GM12878 (cell line): ENCODE measurements around the gene WWOX. TPM values are rescaled to one million over a fixed set of nuclear protein-coding genes. Genes with fewer than 3 reads are reported as not detected.
A peak's percentile ranks its signal among the peaks of the same experiment; 100 is the strongest.

ENCODE experiments used
- ATAC-seq: fragments of 200-7000 bp; cut with Tn5 transposase; 3 replicates; pipeline ENCODE4 v1.9.1; 2020; ENCODE audit warnings: mild to moderate bottlenecking, moderate library complexity
- BruUV-seq: library from RNA; stranded (reverse); fragments of 400-500 nt; replicated peaks from 2 replicates; lab custom pipeline; 2021; lab: Mats Ljungman, UMichigan
- CTCF ChIA-PET: fragments of 300-600 bp; sonication (Branson Sonifier 250); formaldehyde crosslinking; extraction: SDS; loops from one replicate; lab custom pipeline; 2021; ENCODE audit warnings: inconsistent platforms; lab: Yijun Ruan, JAX
- POLR2A ChIA-PET: fragments of 350-600 bp; formaldehyde crosslinking; extraction: SDS; loops from one replicate; lab custom pipeline; 2021; ENCODE audit warnings: inconsistent platforms; lab: Charles Lee
- RAD21 ChIA-PET: fragments of 300-600 bp; sonication (Branson Sonifier 250); formaldehyde crosslinking; loops from one replicate; lab custom pipeline; 2023; ENCODE audit warnings: antibody characterized with exemption; ENCODE audit not compliant: unreplicated experiment; lab: Charles Lee
- SMC1A ChIA-PET: fragments of 300-600 bp; sonication (Branson Sonifier 250); formaldehyde crosslinking; loops from one replicate; lab custom pipeline; 2023; ENCODE audit not compliant: unreplicated experiment, uncharacterized antibody; lab: Charles Lee
- DNase-seq: peaks from one replicate; pipeline ENCODE4 v3.0.0-alpha.2; 2011; ENCODE audit warnings: low read depth, low spot score
- FAIRE-seq: peaks from 3 replicates; lab custom pipeline; 2011; peaks lifted over from hg19 to GRCh38; lab: Jason Lieb, UNC
- H2AFZ ChIP-seq: 2 replicates; pipeline ENCODE4 v1.6.0; 2011; ENCODE audit warnings: low read depth, low read length, control low read depth; ENCODE audit not compliant: control insufficient read depth
- H3K27ac ChIP-seq: 2 replicates; pipeline ENCODE4 v1.5.1; 2011; ENCODE audit warnings: control low read depth; ENCODE audit not compliant: control insufficient read depth, insufficient read depth
- H3K27me3 ChIP-seq, 2 experiments: replicated peaks in 1 of 2; 2 replicates each; pipeline versions ENCODE4 v1.6.0 to v1.6.1; 2011; ENCODE audit warnings: low read length in 1 of 2; ENCODE audit not compliant: control insufficient read depth in 2 of 2, insufficient read depth in 2 of 2
- H3K36me3 ChIP-seq, 2 experiments: 2 replicates each; pipeline ENCODE4 v1.5.1; 2011; ENCODE audit warnings: low read length in 1 of 2; ENCODE audit not compliant: control insufficient read depth in 2 of 2, insufficient read depth in 2 of 2
- H3K4me1 ChIP-seq: 2 replicates; pipeline ENCODE4 v1.6.1; 2011; ENCODE audit warnings: mild to moderate bottlenecking, low read length, moderate library complexity, mixed read lengths; ENCODE audit not compliant: control insufficient read depth, insufficient read depth
- H3K4me2 ChIP-seq: 2 replicates; pipeline ENCODE4 v1.6.0; 2011; ENCODE audit warnings: control low read depth; ENCODE audit not compliant: control insufficient read depth, insufficient read depth
- H3K4me3 ChIP-seq: fragments of 200-600 bp; sonication (generic); 2 replicates; pipeline ENCODE4 v1.5.1; 2016
- H3K79me2 ChIP-seq: 2 replicates; pipeline ENCODE4 v1.6.0; 2011; ENCODE audit warnings: low read length; ENCODE audit not compliant: control insufficient read depth, insufficient read depth
- H3K9ac ChIP-seq: 2 replicates; pipeline ENCODE4 v1.8.0; 2011; ENCODE audit warnings: low read length, control low read depth, mixed read lengths; ENCODE audit not compliant: control insufficient read depth, insufficient read depth
- H3K9me3 ChIP-seq: replicated peaks from 3 replicates; pipeline ENCODE4 v1.5.1; 2011; ENCODE audit warnings: mild to moderate bottlenecking, low read length; ENCODE audit not compliant: control insufficient read depth, insufficient read depth
- H4K20me1 ChIP-seq: 2 replicates; pipeline ENCODE4 v1.6.0; 2011; ENCODE audit not compliant: control insufficient read depth, insufficient read depth
- CREM ChIP-seq: IDR thresholded peaks from 2 replicates; pipeline ENCODE4 v1.6.1; 2014; ENCODE audit warnings: antibody characterized with exemption, low read depth
- CTCF ChIP-seq, 3 experiments: IDR thresholded peaks in 2 of 3; conservative IDR thresholded peaks in 1 of 3; 2 replicates each; pipeline ENCODE4 v1.5.1; 2011; ENCODE audit warnings: low read depth in 3 of 3, low read length in 3 of 3, mild to moderate bottlenecking in 3 of 3, control low read depth in 2 of 3, moderate library complexity in 2 of 3, inconsistent platforms in 1 of 3, mixed read lengths in 1 of 3; ENCODE audit not compliant: control insufficient read depth in 2 of 3, insufficient read depth in 1 of 3; ENCODE audit errors: extremely low read depth in 1 of 3
- EGR1 ChIP-seq, 2 experiments: IDR thresholded peaks; 1 replicate in 1 of 2; 2 replicates in 1 of 2; pipeline ENCODE4 v1.6.1; 2011 to 2012; ENCODE audit warnings: low read depth in 2 of 2, low read length in 2 of 2, borderline replicate concordance in 1 of 2, mild to moderate bottlenecking in 1 of 2, moderate library complexity in 1 of 2
- ESRRA ChIP-seq: IDR thresholded peaks from 2 replicates; pipeline ENCODE4 v1.6.1; 2012; ENCODE audit warnings: mild to moderate bottlenecking, low read length, improper control_type of control experiment
- NFYA ChIP-seq: IDR thresholded peaks from 2 replicates; pipeline ENCODE4 v1.6.1; 2011; ENCODE audit warnings: low read depth, mild to moderate bottlenecking, low read length, improper control_type of control experiment, borderline replicate concordance
- RAD51 ChIP-seq: fragments of 450-650 bp; IDR thresholded peaks from 2 replicates; pipeline ENCODE4 v1.6.1; 2016; ENCODE audit warnings: moderate library complexity, mild to moderate bottlenecking, inconsistent platforms
- RFX5 ChIP-seq: IDR thresholded peaks from 2 replicates; pipeline ENCODE4 v1.6.1; 2011; ENCODE audit warnings: low read depth, low read length, improper control_type of control experiment
- STAT3 ChIP-seq: IDR thresholded peaks from 2 replicates; pipeline ENCODE4 v1.6.1; 2011; ENCODE audit warnings: low read depth, low read length, improper control_type of control experiment
- TARDBP ChIP-seq: IDR thresholded peaks from 2 replicates; pipeline ENCODE4 v1.6.1; 2016; ENCODE audit warnings: borderline replicate concordance
- ZNF207 ChIP-seq: fragments of 450-650 bp; IDR thresholded peaks from 2 replicates; pipeline ENCODE4 v1.6.1; 2014; ENCODE audit warnings: antibody characterized with exemption, mild to moderate bottlenecking, borderline replicate concordance
- WGBS: methylation state at CpG from one replicate; pipeline ENCODE4 v1.1.6; 2016; ENCODE audit warnings: low lambda C conversion rate; ENCODE audit not compliant: insufficient replicate concordance, insufficient coverage; ENCODE audit errors: missing lambda C conversion rate; 5-methylcytosine and 5-hydroxymethylcytosine counted together
- in situ Hi-C: fragments of 300-500 bp; cut with MboI; formaldehyde crosslinking; loops from 9 replicates; pipeline ENCODE4 v1.14.3; 2018; ENCODE audit warnings: mixed read lengths
- intact Hi-C: fragments of 100-400 bp; cut with micrococcal nuclease; formaldehyde crosslinking; loops from one replicate; pipeline ENCODE4 v1.14.2; 2022; ENCODE audit not compliant: unreplicated experiment
- polyA plus RNA-seq, 11 experiments: library from polyadenylated mRNA; depleted of rRNA in 4 of 11; unstranded in 6 of 11; stranded (reverse) in 5 of 11; fragments of >200 nt; fragmentation: Nextera tagmentation in 4 of 11; fragmentation: Illumina TruSeq in 1 of 11; extraction: Ambion mirVana in 4 of 11; extraction: Trizol in 1 of 11; gene quantifications; 1 replicate in 1 of 11; 2 replicates in 10 of 11; pipeline versions ENCODE4 v1.2.1 to v1.2.3, GENCODE V29; 2011 to 2016; ENCODE audit warnings: inconsistent platforms in 2 of 11, missing spikeins in 2 of 11, low read depth in 1 of 11
- total RNA-seq, 4 experiments: library from RNA; depleted of rRNA in 3 of 4; stranded (reverse); fragments of >200 nt in 3 of 4; fragmentation: Illumina TruSeq in 1 of 4; extraction: Trizol in 1 of 4; gene quantifications; 2 replicates each; pipeline versions ENCODE4 v1.2.1 to v1.2.3, GENCODE V29; 2013 to 2021

WWOX gene
- total and polyA plus RNA-seq, 10 of the 15 experiments (the other 5 are each of a cell fraction or from before 2014, with no cell fraction given) = 2.8 to 24.4 (median 17.8) TPM

GRCh38 chr16:78553268-78554039 is 454.0 kb downstream of the WWOX start:
- 47% methylated on average over 10 of the region's 10 CpGs for WGBS
- ChIA-PET RAD21 (no interaction called here), SMC1A (no interaction called here), POLR2A (no interaction called here), CTCF (no interaction called here)
- no peak for FAIRE-seq
- in situ Hi-C loops (no loop called here), intact Hi-C loops (no loop called here)
- TF ChIP-seq TARDBP = no peak
- TF ChIP-seq STAT3 = no peak
- 0 out of 6 replicates have a peak, but pooled peaks of 1 of the 3 experiments have one; percentile 2 for TF ChIP-seq CTCF (IDR thresholded peaks at IDR 0.05 in 2 of 3, conservative IDR thresholded peaks at IDR 0.05 in 1 of 3; ENCODE audit: control insufficient read depth in 2 of 3, extremely low read depth in 1 of 3, insufficient read depth in 1 of 3, low read depth in 3 of 3, low read length in 3 of 3)
- Histone ChIP-seq H3K36me3 (no peaks in the 10 kb centered on the region), H3K79me2 (no peaks in the 10 kb centered on the region), H2AFZ (no peak overlapping the region), H3K9me3 (no peaks in the 10 kb centered on the region), H3K27me3 (no peaks in the 10 kb centered on the region), H4K20me1 (no peaks in the 10 kb centered on the region), H3K4me2 (no peak overlapping the region), H3K27ac (no peak overlapping the region), H3K9ac (no peak overlapping the region), H3K4me3 (no peak overlapping the region), H3K4me1 (no peaks in the 10 kb centered on the region)
- no peak for DNase-seq
- ATAC-seq = peak; percentile 23; the same call in 1 of the 3 replicates
- BruUV-seq = no TSS peak

- POLR2A ChIA-PET = no interaction called here
- intact Hi-C loops = no loop called here
- SMC1A ChIA-PET = no interaction called here
Measured at GRCh38 chr16:78556421-78556820, 457.0 kb downstream of the WWOX start.

More at GRCh38 chr16:78556421-78556820, 457.0 kb downstream of the WWOX start:
- Histone ChIP-seq H3K79me2 (no peaks in the 10 kb centered on the region), H3K4me3 (no peak overlapping the region), H2AFZ (no peak overlapping the region), H3K27me3 (no peaks in the 10 kb centered on the region), H3K36me3 (no peaks in the 10 kb centered on the region), H3K27ac (no peak overlapping the region), H3K4me2 (no peak overlapping the region), H4K20me1 (no peaks in the 10 kb centered on the region), H3K9ac (no peak overlapping the region), H3K4me1 (no peaks in the 10 kb centered on the region), H3K9me3 (no peaks in the 10 kb centered on the region)
- ChIA-PET RAD21 (no interaction called here), CTCF (no interaction called here)
- ATAC-seq (no peak), DNase-seq (no peak), FAIRE-seq (no peak)
- WGBS = 84% methylated on average over 16 of the region's 16 CpGs
- no TSS peak for BruUV-seq
- TF ChIP-seq RFX5 = no peak
- no peak for TF ChIP-seq ESRRA
- TF ChIP-seq CTCF (IDR thresholded peaks at IDR 0.05 in 2 of 3, conservative IDR thresholded peaks at IDR 0.05 in 1 of 3; ENCODE audit: control insufficient read depth in 2 of 3, extremely low read depth in 1 of 3, insufficient read depth in 1 of 3, low read depth in 3 of 3, low read length in 3 of 3) = no peak
- no peak for TF ChIP-seq NFYA
- no peak for TF ChIP-seq CREM
- TF ChIP-seq ZNF207 = no peak
- no peak for TF ChIP-seq RAD51
- no peak for TF ChIP-seq EGR1 (IDR thresholded peaks at IDR 0.05; ENCODE audit: borderline replicate concordance in 1 of 2, low read depth in 2 of 2, low read length in 2 of 2)
- in situ Hi-C loops = no loop called here
